HG03439 (cell line): Measurements from ENCODE around the gene LDLRAD4.
"Not testable (repeated sequence)": the region's sequence is repeated elsewhere in the genome, so short reads cannot be mapped to it uniquely, and the experiment has no call there.

Source experiments
- ATAC-seq: cut with Tn5 transposase; IDR thresholded peaks from one replicate; pipeline ENCODE4 v1.9.1; 2021; ENCODE audit warnings: mild to moderate bottlenecking, moderate library complexity; ENCODE audit not compliant: unreplicated experiment

Gene LDLRAD4

DNA sequence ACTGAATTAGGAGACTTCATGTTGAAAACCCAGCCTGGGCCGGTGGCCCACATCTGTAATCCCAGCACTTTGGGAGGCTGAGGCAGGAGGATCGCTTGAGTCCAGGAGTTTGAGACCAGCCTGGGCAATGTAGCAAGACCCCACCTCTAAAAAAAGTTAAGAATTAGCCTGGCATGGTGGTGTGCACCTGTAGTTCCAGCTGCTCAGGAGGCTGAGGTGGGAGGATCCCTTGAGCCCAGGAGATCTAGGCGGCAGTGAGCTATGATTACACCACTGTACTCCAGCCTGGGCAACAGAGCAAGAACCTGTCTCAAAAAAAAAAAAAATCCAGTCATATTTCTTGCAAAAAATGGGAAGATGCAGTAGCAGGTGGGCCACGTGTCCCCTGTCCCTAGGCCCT lies 257.8 kb downstream of the LDLRAD4 start:
- ATAC-seq, result not testable (repeated sequence)

DNA sequence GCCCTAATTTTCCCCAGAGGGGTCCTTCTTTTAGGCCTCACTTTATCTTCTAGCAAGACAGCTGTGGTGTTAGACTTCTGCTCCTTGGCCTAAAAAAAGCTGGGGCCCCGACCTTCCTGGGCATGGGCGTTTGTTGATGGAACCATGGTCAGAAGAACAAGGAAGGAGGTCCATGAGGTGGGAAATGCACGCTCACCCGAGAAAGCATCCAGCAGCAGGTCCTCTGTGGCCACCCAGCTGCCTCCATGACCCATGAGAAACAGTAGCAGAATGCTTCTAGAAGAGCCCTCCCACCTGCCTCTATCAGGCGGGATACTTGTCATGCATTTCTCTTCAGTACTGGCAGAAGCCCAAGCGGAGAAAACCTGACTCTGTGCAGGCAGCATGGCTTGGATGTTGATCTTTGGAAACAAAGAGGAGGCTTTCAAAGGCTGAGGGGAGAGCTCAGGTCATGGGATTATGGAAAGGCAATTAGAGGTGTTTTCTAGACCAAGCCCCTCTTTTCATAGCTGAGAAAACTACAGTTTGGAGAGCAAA lies 258.7 kb downstream of the LDLRAD4 start:
- no peak for ATAC-seq

DNA sequence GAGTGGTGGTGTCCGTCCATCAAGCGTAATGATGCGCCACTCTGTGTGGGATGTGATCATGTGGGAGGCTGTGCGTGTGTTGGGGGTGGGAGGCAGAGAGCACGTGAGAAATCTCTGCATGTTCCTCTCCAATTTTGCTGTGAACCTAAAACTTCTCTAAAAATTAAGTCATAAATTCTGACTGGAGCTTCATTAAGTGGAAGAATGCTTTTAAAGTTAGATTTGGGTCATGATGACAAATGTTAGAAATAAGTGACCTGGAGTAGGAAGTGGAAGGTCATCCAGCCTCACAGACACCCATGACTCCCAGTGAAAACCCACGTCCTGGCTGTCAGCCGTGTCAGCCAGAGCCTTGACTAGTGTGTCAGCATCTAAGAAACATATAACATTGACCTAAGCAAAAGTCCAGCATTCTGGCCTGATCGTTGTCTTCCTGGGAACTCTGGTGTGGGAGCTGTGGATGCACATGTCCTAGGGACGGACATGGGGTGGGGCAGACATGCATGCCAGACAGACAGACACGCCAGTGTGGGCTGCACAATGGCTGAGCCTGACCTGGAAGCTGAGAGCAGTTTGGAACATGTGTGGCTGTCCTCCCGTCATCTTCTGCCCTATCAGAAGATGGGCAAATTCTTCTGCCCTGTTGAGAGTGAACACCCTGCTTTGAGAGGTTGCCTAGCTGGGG lies 262.2 kb downstream of the LDLRAD4 start:
- ATAC-seq, result no peak

DNA sequence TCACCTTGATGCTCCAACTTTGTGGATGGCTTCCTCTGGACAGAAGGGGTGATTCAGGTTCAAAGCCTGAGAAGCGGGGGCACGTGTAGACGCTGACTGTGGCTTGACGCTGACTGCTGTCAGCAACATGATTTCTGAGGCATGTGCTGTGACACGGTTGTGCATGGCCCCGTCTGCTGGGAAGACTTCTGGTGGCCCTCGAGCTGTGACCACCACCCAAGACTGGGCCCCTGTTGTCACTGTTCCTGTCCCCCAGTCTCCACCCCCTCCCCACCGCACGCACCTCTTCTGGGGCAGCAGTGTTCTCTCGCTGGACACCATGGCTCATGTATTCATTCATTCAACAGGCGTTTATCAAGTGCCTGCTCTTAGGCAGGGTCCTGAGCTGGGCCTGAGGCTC lies 262.8 kb downstream of the LDLRAD4 start:
- no peak for ATAC-seq

DNA sequence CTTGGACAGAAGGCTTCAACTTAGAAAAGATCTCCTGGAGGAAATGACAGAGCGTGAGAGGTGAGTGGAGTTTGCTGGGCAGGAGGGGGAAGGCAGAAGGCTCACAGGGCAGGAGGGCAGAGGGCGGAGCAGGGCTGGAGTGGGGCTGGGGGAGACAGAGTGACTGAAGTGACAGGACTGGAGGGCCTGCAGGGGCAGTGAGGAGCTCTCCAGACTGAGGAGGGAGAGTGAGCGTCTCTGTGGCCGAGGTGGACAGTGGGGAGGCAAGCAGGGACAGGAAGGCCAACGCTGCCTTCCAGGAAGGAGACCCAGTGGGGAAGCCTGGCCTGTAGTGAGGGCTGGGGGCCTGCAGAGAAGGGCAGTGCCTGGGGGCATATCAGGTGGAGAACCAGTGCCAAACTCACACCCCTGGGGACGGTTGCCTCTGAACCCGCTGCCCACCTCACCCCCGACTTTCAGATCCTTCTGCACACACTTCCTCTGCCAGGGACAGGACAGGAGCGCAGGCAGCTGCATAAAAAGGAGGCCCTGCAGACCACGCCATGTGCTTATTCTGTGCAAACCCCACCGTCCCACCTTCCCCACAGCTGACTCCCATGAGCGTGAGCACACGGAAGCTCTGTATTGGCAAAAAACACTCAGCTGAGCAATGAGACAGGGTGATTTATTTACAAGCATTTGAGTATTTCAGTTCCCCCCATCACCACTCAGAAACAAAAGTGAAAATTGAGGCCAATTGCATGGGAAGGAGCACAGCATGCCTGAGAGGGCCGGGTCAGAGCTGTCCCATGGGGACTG lies 263.5 kb downstream of the LDLRAD4 start:
- no peak for ATAC-seq

DNA sequence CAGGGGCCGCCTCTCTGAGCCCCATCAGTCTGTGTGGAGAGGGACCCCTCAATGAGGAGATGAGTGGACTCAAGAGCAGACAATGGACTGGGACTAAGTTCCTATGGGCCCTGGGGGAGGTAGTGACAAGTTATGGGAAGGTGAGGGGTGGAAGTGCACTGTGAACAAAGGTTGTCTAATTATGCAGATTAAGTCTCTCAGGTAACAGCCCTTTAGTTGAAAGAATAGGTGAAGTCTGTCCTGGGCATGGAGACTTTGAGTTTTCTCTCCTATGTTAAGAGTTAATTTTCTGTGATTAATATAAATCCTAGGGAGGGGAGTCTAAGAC lies 264.0 kb downstream of the LDLRAD4 start:
- no peak for ATAC-seq

DNA sequence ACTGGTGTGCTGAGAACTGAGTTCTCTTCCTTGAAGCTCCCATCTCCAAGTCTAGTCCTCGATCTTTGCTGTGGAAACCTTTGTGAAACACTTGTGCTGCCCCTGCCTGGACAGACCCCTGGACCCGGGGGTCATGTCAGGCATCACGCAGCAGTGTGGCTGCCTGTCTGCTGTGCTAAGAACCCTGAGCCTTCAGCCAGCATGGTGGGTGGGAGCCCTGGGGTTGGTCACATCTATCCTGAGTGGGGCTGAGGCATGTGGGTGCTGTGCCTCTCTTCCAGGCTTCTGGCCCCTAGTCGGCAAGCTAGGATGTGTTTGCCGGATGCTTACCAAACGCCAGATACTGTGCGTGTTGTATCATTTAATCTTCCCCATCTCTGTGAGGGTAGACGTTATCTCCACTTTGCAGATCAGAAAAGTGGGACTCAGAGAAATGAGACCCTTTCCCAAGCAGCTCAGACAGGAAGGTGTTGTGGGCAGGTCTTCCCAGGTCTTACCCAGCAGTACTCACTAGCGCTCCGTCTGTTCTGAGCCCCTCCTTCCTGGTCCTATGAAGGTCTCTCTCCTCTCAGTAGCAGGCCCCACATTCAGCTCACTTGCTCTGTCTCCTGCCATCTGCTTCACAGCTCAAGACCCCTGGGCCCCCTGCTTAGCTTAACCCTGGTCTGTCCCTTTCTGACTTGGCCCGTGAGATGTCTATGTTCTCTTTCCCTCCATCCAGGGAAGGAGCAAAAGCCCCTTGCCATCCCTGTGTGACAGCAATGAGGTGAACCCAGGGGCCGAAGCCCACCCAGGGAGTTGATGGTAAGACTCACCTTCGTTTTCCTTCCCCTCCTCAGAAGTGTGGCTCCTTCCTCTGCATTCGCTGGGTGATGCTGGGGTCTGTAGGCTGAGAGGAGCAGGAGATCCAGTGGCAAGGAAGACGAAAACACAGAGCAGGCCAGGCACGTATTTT lies 265.0 kb downstream of the LDLRAD4 start:
- no peak for ATAC-seq

DNA sequence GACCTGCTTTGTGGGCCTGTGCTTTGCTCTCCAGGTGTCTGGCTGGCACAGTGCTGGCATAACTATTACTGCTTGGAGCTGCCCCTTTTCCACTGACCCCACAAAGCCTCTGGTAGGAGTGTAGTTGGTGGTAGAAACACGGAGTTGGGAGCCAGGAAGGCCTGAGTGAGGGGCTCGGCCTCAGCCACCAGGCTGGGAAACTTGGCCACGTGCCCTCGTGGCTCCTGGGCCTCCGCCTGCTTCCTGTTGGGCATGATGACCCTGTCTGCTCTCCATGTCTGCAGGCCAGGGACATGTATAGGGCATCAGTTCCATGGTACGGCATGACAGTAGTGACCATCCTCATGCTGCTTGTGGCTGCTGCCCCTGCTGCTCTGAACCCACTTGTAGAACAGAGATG lies 266.6 kb downstream of the LDLRAD4 start:
- ATAC-seq, result no peak

DNA sequence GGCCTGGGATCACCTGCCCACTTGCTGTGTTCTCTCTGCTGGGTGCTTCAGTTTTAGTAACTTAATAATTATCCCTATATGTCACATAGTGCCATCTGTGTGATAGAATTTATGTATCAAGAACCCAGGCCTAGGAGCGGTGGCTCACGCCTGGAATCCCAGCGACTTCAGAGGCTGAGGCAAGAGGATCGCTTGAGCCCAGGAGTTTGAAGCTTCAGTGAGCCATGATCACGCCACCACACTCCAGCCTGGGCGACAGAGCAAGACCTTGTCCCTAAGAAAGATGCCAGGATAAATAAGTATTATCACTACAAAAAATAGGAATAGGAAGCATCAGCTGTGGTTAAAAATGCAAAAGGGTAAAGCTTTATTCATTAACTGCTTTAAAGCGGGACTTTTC lies 267.0 kb downstream of the LDLRAD4 start:
- ATAC-seq, result no peak

DNA sequence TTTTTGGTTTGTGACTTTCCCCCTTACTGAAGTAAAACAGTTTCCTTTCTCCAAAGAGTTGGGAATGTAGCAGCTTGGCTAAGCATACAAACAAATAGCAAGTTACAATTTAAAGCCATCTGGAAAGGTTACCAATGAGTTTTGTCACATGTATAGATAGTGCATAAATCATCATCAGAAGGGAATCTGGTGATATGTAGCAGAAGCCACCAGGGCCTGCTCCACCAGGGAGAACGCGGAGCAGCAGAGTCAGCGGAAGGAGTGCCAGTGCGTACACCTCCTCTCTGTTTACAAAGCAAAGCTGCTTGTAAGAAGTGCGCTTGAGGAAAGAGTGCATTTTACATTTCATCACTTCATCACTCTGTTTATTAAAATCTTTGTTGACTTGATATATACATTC lies 267.7 kb downstream of the LDLRAD4 start:
- ATAC-seq, result no peak

DNA sequence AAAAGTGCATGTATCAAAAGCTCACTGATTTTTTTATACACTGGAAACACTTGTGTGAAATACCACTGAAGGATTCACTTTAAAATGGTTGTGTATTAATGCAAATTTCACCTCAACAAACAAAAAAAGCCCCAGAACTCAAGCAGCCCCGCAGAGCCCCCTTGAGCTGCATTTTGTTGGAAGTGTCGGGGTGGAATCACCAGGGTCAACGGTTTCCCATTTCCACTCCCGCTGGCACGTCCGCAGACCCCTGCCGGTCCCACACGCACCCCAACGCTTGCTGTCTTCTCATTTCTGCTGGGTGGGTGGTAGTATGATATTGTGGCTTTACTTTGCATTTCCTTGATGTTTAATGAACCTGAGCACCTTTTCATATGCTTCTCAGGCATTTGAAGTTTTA lies 268.1 kb downstream of the LDLRAD4 start:
- ATAC-seq, result no peak

DNA sequence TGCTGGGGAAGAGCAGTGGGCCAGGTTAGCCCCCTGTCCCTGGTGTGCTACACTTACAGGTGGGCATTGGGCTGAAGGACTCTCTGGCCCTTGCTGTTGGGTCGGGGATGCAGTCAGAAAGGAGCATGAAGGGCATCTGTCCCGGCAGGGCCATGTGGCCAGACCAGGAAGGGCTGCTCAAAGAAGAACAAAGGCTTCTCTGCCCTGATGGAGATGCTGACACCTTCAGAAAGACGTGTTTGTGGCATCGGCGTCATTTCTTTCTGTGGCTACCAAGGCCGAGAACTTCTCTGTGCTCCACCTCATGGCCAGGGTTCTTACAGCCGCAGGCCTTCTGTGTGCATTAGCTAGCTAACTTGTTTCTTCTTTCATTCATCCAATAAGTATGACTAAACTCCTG lies 268.7 kb downstream of the LDLRAD4 start:
- ATAC-seq, result no peak

DNA sequence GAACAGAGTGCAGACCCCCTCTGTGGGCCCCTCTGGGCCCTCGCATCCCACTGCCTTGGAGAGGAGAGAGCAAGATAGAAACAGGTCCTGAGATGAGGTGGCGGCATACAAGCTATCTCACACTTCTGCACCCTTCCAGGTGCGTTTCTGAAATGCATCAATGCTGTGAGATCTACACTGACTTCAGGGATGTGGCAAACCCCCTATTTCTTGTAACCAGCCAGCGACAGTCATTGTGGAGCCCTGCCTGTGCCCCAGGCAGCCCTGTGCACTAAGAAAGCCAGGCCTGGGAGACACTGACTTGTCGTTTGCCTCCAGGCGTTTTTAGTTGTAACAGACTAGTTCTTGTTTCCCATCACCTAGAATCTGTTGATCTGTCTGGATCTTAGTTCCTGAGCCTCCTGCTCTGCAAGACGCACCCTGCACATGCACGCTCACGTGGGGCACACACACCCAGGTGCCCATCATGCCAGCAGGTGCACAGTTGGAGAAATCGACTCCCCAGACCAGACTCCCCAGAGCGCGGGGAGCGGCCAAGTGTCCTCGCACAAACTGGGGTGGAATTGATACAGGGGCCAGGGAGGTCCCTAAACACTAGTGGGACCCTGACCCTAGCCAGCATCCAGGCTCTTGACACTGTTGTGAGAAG lies 269.8 kb downstream of the LDLRAD4 start:
- no peak for ATAC-seq

DNA sequence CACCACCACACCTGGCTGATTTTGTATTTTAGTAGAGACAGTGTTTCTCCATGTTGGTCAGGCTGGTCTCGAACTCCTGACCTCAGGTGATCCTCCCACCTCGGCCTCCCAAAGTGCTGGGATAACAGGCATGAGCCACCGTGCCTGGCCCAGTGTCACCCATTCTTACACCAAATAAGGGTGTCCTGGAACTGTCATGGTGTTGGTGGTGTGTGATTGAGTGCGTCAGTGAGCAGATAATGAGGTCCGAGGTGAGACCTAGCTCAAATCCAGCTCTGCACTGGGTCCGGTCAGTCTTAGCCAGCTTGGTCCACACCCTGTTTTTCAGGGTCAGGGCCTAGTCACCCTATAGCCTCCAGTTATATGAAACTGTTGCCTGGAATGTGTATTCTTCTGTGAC lies 270.7 kb downstream of the LDLRAD4 start:
- not testable (repeated sequence) for ATAC-seq

DNA sequence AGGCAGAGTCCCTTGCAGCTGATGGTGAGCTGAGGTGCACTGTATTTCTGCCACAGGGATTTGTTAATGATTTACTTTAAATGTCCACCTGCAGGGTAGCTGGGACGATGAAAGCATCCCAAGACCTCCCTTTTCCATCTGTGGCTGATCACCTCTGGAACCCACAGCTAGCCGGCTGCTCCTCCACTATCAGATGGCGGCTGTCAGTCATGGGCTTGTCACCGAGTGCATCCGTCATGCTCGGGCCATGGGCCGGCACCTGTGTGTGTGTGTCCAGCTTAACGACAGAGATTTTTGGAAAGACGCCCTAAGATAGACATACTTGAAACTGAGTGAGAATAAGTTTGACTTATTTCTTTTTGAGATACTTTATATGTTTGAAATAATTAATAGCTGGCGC lies 272.6 kb downstream of the LDLRAD4 start:
- no peak for ATAC-seq

DNA sequence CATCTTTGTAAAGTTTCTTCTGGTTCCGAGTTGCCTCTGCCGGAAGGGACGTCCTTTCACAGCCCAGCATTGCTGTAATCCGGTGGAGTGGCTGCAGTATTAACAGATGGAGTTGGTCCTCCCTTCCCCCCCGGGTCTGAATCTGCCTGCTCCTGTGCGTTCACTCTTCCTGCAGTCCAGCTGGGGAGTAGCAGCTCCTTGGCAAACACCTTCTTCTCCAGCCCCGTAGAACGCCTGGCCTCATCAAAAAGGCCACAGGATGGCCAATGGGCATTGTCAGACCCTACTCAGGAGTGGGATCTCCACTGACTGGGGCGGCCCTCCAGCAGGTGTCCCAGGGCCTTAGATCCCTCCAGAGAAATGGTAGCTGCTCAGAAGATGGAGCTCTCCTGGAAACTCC lies 273.8 kb downstream of the LDLRAD4 start:
- ATAC-seq, result no peak

DNA sequence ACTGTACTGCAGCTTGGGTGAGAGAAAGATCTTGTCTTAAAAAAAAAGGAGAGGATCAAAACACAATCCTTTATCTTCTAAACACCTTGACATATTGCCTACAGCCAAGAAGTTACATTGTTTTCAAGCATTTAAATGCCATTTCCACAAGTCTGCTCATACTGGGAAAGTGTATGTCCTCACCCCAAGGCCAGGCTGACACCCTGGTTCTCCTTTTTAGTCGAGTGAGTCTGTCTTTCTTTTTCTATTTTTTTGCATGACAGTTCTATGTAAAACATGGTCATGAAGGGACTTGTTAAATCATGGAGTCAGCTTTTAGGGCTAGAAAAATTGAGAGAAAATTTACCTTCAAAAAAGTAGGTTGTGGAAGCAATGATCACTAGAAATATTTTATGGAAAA lies 274.5 kb downstream of the LDLRAD4 start:
- no peak for ATAC-seq

DNA sequence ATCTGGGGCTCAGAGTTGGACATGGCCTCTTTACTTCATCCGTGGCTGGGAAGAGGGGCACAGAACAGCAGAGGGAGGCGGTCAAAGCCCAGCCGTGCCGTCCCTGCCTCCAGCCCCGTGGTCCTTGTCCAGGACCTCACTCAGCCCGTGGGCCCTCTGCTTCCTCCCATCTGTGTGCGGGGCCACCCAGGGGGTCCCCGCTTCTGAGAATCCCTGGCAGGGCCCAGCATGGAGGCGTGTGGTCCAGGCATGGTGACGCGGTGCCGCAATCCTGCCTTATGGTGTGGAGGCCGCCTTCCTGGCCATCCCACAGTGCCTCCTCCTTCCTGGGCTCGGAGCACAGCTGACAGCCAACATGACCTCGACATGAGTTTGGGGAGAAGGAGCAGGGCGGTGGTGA lies 275.2 kb downstream of the LDLRAD4 start:
- ATAC-seq, result no peak

DNA sequence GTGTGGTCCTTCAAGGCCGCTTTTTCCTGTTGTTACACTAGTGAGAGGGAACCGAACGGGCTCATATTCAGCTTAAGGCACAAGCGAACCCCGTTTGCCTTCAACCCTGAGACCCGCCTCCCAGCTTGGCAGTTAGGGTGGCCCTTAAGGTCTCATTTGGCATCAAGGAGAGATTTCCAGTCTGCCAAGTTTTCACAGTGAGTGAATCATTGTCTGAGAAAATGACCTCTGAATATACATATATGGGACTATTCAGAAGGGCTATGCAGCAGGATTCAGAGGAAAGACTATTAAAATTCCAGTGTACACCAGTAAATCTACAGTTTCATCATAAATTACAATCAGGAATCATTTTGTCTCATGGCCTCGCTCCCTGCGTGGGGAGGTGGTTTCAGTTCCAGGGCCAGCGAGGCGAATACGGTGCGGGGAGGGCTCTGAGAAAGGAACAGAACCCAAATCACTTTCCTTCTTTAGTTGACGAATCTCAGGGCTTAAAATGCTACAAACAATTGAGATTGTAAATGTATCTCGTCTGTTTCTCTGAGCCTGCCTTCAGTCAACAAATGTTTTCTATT lies 276.4 kb downstream of the LDLRAD4 start:
- ATAC-seq, result no peak

DNA sequence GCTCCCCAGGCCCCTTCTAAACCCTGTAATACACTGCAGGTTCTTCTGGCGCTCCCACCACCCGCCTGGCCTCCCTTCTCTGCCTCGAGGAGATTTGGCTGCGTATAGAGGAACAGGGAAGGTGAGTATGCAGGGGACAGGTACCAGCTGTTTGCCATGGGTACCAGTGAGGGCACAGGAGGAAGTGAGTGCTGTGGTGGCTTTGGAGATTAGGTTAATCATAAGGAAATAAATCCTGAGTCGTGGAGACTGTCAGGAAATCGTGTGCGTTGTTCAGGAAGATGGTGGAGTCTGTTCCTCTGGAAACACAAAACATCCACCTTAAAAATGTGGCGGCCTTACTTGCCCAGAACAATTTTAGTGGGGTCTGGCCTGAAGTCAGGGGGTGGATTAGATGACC lies 277.4 kb downstream of the LDLRAD4 start:
- ATAC-seq, result no peak
